Cardiac muscle cell (in vitro differentiated cells and primary cell): ENCODE measurements around the gene ANXA3. TPM values are rescaled to one million over a fixed set of nuclear protein-coding genes. Genes with fewer than 3 reads are reported as not detected.
A peak's percentile ranks its signal among the peaks of the same experiment; 100 is the strongest.
"Not testable (repeated sequence)": the region's sequence is repeated elsewhere in the genome, so short reads cannot be mapped to it uniquely, and the experiment has no call there.

ENCODE experiments used
- DNase-seq, 2 donors: peaks; one replicate each; pipeline versions ENCODE4 v3.0.0 to v3.0.0-alpha.2; 2010 to 2017; ENCODE audit warnings: low read depth in 1 of 2, low spot score in 1 of 2
- H3K27ac ChIP-seq: fragments of 200-600 bp; sonication (generic); 2 replicates; pipeline ENCODE4 v1.5.1; 2016
- H3K27me3 ChIP-seq: fragments of 200-600 bp; sonication (generic); 2 replicates; pipeline ENCODE4 v1.6.0; 2016; ENCODE audit warnings: control low read depth
- H3K36me3 ChIP-seq: fragments of 200-600 bp; sonication (generic); 2 replicates; pipeline ENCODE4 v1.5.1; 2016; ENCODE audit warnings: control low read depth
- H3K4me1 ChIP-seq: fragments of 200-600 bp; sonication (generic); 2 replicates; pipeline ENCODE4 v1.8.1; 2017; ENCODE audit warnings: low read depth, mild to moderate bottlenecking, mixed run types
- H3K4me3 ChIP-seq: fragments of 200-600 bp; sonication (generic); 2 replicates; pipeline ENCODE4 v1.5.1; 2016; ENCODE audit warnings: mild to moderate bottlenecking
- H3K9me3 ChIP-seq: fragments of 200-600 bp; sonication (generic); 2 replicates; pipeline ENCODE4 v1.5.1; 2017; ENCODE audit warnings: low read depth, mild to moderate bottlenecking, control low read depth
- CTCF ChIP-seq: IDR thresholded peaks from 2 replicates; pipeline ENCODE4 v1.5.1; 2012; ENCODE audit warnings: low read depth, mild to moderate bottlenecking, low read length
- polyA plus RNA-seq: library from polyadenylated mRNA; unstranded; fragments of >200 nt; fragmentation: Nextera tagmentation; extraction: Ambion mirVana; gene quantifications from 2 replicates; pipeline ENCODE4 v1.2.1, GENCODE V29; 2016
- total RNA-seq: library from RNA; depleted of rRNA; stranded (reverse); fragments of >200 nt; gene quantifications from 2 replicates; pipeline ENCODE4 v1.2.3, GENCODE V29; 2016

Gene ANXA3
- total and polyA plus RNA-seq, 2 experiments from 2014 or later, result 18.7 to 33.3 TPM

- DNase-seq, result peak in 1 of 2 donors; percentile 13
- H3K4me1 ChIP-seq, result no peaks in the 10 kb centered on the region
- H3K27me3 ChIP-seq, result no peaks in the 10 kb centered on the region
- H3K9me3 ChIP-seq, result no peaks in the 10 kb centered on the region
- TF ChIP-seq CTCF, result no peak
- H3K36me3 ChIP-seq, result peaks cover 3% of the 10 kb centered on the region
- no peak overlapping the region for H3K27ac ChIP-seq
- H3K4me3 ChIP-seq, result no peak overlapping the region
These were observed 8.0 kb upstream of the ANXA3 start for GRCh38 chr4:78543424-78544125.

GRCh38 chr4:78544678-78545077 lies 6.9 kb upstream of the ANXA3 start:
- DNase-seq, result no peak
- no peak overlapping the region for H3K27ac ChIP-seq
- TF ChIP-seq CTCF, result no peak
- H3K4me1 ChIP-seq, result no peaks in the 10 kb centered on the region
- H3K4me3 ChIP-seq, result no peak overlapping the region
- H3K9me3 ChIP-seq, result no peaks in the 10 kb centered on the region
- H3K36me3 ChIP-seq, result peaks cover under 1% of the 10 kb centered on the region
- no peaks in the 10 kb centered on the region for H3K27me3 ChIP-seq

- DNase-seq, result peak in 1 of 2 donors; percentile 58
- Histone ChIP-seq H3K27me3 (no peaks in the 10 kb centered on the region), H3K9me3 (no peaks in the 10 kb centered on the region), H3K27ac (no peak overlapping the region), H3K4me1 (peaks cover 4% of the 10 kb centered on the region), H3K4me3 (no peak overlapping the region), H3K36me3 (no peaks in the 10 kb centered on the region)
- no peak for TF ChIP-seq CTCF
These were observed 6.0 kb upstream of the ANXA3 start for GRCh38 chr4:78545275-78546246.

- not testable (repeated sequence) for DNase-seq, H3K27ac ChIP-seq, H3K27me3 ChIP-seq, H3K36me3 ChIP-seq, H3K9me3 ChIP-seq, H3K4me3 ChIP-seq
- peaks cover 16% of the 10 kb centered on the region for H3K4me1 ChIP-seq
These were observed 3.7 kb upstream of the ANXA3 start for GRCh38 chr4:78547899-78548298.

GRCh38 chr4:78548889-78549288 lies 2.7 kb upstream of the ANXA3 start:
- H3K9me3 ChIP-seq, H3K4me3 ChIP-seq, H3K36me3 ChIP-seq, H3K27me3 ChIP-seq, DNase-seq, H3K27ac ChIP-seq: not testable (repeated sequence)
- H3K4me1 ChIP-seq, result peaks cover 16% of the 10 kb centered on the region

- TF ChIP-seq CTCF, result no peak
These were observed 946 bp downstream of the ANXA3 start for GRCh38 chr4:78552389-78553042.

More at GRCh38 chr4:78552389-78553042, 946 bp downstream of the ANXA3 start:
- H3K27ac ChIP-seq, result peak overlapping the region; percentile 70
- no peaks in the 10 kb centered on the region for H3K9me3 ChIP-seq
- DNase-seq, result peak; percentile 42 to 63
- peak overlapping the region; percentile 55 for H3K4me3 ChIP-seq
- H3K27me3 ChIP-seq, result peaks cover 5% of the 10 kb centered on the region
- H3K36me3 ChIP-seq, result no peaks in the 10 kb centered on the region
- peaks cover 16% of the 10 kb centered on the region for H3K4me1 ChIP-seq
